ENCODE results near the gene PLA2G2A. TPM values are rescaled to one million over a fixed set of nuclear protein-coding genes. Genes with fewer than 3 reads are reported as not detected.

Gene PLA2G2A
- total and polyA plus RNA-seq, 4 donors: 441 to 1,724 (median 1,565) TPM; not detected in 1

- TF ChIP-seq JUND (IDR thresholded peaks at IDR 0.05): no peak
- TF ChIP-seq FOXA2 (IDR thresholded peaks at IDR 0.05): no peak
These were observed 34.7 kb upstream of the PLA2G2A start (continued) for GRCh38 chr1:20014153-20014552.

DNA sequence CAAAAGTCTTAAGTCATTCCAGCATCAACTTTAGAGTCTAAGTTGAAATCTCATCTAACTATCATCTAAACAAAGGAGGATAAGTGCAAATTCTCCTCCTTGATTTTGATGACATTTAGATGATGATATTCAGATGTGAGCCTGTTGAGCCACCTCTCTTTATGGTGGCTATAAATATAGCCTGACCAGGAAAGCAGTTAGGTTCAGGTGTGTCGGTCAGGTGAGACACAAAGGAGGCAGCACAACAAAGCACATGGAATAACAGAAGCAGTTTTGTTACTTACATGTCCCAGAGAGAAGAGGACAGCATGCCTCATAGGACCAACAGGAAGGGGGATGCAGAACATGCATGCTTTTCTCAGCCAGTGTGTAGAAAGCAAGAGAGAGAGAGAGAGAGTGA, 30.6 kb upstream of the PLA2G2A start:
- no peak overlapping the region for H3K27ac ChIP-seq (ENCODE audit: low read depth in 1 of 2, low read length in 2 of 2)
- H3K9me3 ChIP-seq (ENCODE audit: control insufficient read depth in 4 of 4, low read length in 3 of 4): peaks cover 0 to 5% (median 2%) of the 10 kb centered on the region in 4 donors
- H3K4me1 ChIP-seq (ENCODE audit: control insufficient read depth in 4 of 4, insufficient read depth in 4 of 4, low read length in 3 of 4): no peaks in the 10 kb centered on the region
- TF ChIP-seq EGR1 (IDR thresholded peaks at IDR 0.05; ENCODE audit: low read depth in 2 of 2): no peak
- TF ChIP-seq NR2F2 (IDR thresholded peaks at IDR 0.05): no peak
- TF ChIP-seq RXRA (IDR thresholded peaks at IDR 0.05): no peak
- no peak for TF ChIP-seq GABPA (IDR thresholded peaks at IDR 0.05 in 1 of 2, conservative IDR thresholded peaks at IDR 0.05 in 1 of 2)
- TF ChIP-seq, protein P1, sequence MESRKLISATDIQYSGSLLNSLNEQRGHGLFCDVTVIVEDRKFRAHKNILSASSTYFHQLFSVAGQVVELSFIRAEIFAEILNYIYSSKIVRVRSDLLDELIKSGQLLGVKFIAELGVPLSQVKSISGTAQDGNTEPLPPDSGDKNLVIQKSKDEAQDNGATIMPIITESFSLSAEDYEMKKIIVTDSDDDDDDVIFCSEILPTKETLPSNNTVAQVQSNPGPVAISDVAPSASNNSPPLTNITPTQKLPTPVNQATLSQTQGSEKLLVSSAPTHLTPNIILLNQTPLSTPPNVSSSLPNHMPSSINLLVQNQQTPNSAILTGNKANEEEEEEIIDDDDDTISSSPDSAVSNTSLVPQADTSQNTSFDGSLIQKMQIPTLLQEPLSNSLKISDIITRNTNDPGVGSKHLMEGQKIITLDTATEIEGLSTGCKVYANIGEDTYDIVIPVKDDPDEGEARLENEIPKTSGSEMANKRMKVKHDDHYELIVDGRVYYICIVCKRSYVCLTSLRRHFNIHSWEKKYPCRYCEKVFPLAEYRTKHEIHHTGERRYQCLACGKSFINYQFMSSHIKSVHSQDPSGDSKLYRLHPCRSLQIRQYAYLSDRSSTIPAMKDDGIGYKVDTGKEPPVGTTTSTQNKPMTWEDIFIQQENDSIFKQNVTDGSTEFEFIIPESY (IDR thresholded peaks at IDR 0.05): no peak
- no peak for TF ChIP-seq HNF4A (conservative IDR thresholded peaks at IDR 0.05)
- TF ChIP-seq YY1 (IDR thresholded peaks at IDR 0.05): no peak
- no peak for TF ChIP-seq ATF3 (IDR thresholded peaks at IDR 0.05)
- no peak for TF ChIP-seq RAD21 (IDR thresholded peaks at IDR 0.05)
- no peak for TF ChIP-seq TAF1 (conservative IDR thresholded peaks at IDR 0.05)
- TF ChIP-seq, protein P2, sequence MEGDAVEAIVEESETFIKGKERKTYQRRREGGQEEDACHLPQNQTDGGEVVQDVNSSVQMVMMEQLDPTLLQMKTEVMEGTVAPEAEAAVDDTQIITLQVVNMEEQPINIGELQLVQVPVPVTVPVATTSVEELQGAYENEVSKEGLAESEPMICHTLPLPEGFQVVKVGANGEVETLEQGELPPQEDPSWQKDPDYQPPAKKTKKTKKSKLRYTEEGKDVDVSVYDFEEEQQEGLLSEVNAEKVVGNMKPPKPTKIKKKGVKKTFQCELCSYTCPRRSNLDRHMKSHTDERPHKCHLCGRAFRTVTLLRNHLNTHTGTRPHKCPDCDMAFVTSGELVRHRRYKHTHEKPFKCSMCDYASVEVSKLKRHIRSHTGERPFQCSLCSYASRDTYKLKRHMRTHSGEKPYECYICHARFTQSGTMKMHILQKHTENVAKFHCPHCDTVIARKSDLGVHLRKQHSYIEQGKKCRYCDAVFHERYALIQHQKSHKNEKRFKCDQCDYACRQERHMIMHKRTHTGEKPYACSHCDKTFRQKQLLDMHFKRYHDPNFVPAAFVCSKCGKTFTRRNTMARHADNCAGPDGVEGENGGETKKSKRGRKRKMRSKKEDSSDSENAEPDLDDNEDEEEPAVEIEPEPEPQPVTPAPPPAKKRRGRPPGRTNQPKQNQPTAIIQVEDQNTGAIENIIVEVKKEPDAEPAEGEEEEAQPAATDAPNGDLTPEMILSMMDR (IDR thresholded peaks at IDR 0.05; ENCODE audit: low read depth, low read length, missing input control): no peak
- no peak for TF ChIP-seq FOXA2 (IDR thresholded peaks at IDR 0.05)
- TF ChIP-seq JUND (IDR thresholded peaks at IDR 0.05): no peak
- TF ChIP-seq MAX (IDR thresholded peaks at IDR 0.05): no peak
- no peak for TF ChIP-seq REST (IDR thresholded peaks at IDR 0.05)
- no peak for DNase-seq (ENCODE audit: low spot score)
- no peaks in the 10 kb centered on the region for H3K36me3 ChIP-seq (ENCODE audit: control insufficient read depth in 4 of 4, insufficient read depth in 3 of 4, low read depth in 1 of 4, low read length in 3 of 4)
- H3K27me3 ChIP-seq (ENCODE audit: control insufficient read depth in 4 of 4, insufficient read depth in 4 of 4, low read length in 3 of 4): peaks cover 0 to 5% (median 0%) of the 10 kb centered on the region in 4 donors
- no peak overlapping the region for H3K9ac ChIP-seq (ENCODE audit: low read depth in 1 of 2, low read length in 2 of 2)
- H3K4me3 ChIP-seq (ENCODE audit: low read depth in 1 of 3, low read length in 3 of 3): no peak overlapping the region
- WGBS: 72% methylated on average over 1 of the region's 1 CpG
